ENCODE data around the gene BRMS1.
"Not testable (repeated sequence)": the region's sequence is repeated elsewhere in the genome, so short reads cannot be mapped to it uniquely, and the experiment has no call there.

- not testable (repeated sequence) for TF ChIP-seq EZH2 (IDR thresholded peaks at IDR 0.05); POLR2AphosphoS5 (IDR thresholded peaks at IDR 0.05; ENCODE audit: borderline replicate concordance, low read depth, low read length)
Observed at GRCh38 chr11:66310803-66311440, 34.0 kb downstream of the BRMS1 start.

Data from SK-N-MC (cell line).